DOHH2 (cell line): ENCODE data around the gene SH3RF3.

ENCODE experiments used
- EZH2phosphoT487 ChIP-seq: fragments of 200-600 bp; sonication (generic); IDR thresholded peaks from 2 replicates; pipeline ENCODE4 v1.6.1; 2017; ENCODE audit warnings: borderline replicate concordance, mild to moderate bottlenecking, antibody characterized with exemption, low read length, moderate library complexity, mixed read lengths
- TF ChIP-seq, protein P1 (sequence below): fragments of 200-600 bp; sonication (generic); IDR thresholded peaks from one replicate; pipeline ENCODE4 v1.5.1; 2014; ENCODE audit warnings: antibody characterized with exemption, mild to moderate bottlenecking, low read depth, low read length; ENCODE audit not compliant: poor library complexity, severe bottlenecking

DNA sequence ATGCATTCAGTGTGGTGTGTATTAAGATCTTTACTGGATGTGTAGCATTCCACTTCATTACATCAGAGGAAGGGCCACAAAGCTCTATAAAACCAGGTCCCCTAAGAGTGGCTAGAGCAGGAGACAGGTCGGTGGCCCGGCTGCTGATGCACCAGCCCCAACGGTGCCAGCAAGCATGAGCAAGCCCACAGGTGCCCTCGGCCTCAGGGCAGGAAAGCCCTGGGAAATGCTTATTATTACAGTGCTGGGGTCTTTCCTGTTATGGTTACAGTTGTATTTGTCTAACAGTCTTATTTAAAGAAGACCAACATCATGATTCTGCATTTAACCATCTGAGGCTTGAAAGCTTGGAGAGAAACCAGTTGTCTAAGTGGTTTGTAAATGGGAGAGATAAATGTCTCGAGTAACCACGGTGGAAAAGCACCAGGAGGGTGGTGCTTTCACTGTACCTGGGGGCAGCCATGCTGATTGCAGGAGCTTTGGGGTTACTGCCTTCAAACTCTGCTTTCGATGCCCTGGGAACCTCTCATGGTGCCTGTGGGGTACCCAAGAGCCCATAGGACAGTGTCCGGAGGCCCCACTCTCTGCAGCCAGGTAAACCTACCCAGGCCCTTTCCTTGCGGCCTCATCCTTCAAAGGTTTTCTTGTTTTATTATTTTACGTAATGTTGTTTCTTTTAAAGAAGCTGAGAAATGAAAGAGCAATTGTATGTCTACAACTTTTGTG lies 133.1 kb downstream of the SH3RF3 start:
- TF ChIP-seq, protein P1, sequence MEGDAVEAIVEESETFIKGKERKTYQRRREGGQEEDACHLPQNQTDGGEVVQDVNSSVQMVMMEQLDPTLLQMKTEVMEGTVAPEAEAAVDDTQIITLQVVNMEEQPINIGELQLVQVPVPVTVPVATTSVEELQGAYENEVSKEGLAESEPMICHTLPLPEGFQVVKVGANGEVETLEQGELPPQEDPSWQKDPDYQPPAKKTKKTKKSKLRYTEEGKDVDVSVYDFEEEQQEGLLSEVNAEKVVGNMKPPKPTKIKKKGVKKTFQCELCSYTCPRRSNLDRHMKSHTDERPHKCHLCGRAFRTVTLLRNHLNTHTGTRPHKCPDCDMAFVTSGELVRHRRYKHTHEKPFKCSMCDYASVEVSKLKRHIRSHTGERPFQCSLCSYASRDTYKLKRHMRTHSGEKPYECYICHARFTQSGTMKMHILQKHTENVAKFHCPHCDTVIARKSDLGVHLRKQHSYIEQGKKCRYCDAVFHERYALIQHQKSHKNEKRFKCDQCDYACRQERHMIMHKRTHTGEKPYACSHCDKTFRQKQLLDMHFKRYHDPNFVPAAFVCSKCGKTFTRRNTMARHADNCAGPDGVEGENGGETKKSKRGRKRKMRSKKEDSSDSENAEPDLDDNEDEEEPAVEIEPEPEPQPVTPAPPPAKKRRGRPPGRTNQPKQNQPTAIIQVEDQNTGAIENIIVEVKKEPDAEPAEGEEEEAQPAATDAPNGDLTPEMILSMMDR, result no peak
- no peak for TF ChIP-seq EZH2phosphoT487
